HuH-7 (cell line): ENCODE results near the gene HDAC4.

ENCODE experiments used
- DNase-seq: peaks from one replicate; pipeline ENCODE4 v3.0.0; 2011; ENCODE audit warnings: low spot score

HDAC4 gene

DNA sequence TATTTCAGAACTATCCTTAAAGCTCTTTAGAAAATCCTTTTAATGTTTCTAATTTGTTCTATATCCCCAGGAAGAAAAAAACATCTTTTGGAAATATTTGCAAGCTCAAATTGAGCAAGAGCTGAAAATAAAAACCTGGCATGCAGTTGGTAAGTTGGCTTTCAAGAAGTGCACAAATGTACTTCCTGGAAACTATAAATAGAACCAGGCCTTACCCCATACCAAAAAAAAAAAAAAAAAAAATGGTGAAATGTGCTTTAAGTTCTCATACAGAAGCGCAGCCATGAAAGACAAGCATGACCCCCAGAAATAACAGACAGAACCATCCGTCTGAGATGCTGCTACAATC lies 178.5 kb downstream of the HDAC4 start:
- DNase-seq: no peak

DNA sequence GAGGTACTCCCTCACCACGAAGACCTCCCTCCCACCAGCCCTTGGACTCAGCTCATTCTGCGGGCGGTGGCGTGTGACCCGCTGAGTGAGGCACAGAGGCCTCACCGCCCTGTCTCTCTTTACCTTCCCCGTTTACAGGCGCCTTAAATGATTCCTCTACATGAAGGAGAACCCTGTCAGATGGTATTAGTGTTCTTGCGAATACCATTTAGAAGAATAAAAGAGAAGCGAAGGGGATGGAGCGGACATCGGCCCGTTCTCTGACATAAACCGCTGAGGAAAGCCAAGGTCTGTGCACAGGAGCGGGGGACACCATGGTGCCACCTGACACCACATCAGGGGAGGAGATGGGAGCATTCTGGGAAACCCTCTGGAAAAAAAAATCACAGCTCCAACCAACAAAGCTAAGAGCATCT lies 179.8 kb downstream of the HDAC4 start:
- no peak for DNase-seq

DNA sequence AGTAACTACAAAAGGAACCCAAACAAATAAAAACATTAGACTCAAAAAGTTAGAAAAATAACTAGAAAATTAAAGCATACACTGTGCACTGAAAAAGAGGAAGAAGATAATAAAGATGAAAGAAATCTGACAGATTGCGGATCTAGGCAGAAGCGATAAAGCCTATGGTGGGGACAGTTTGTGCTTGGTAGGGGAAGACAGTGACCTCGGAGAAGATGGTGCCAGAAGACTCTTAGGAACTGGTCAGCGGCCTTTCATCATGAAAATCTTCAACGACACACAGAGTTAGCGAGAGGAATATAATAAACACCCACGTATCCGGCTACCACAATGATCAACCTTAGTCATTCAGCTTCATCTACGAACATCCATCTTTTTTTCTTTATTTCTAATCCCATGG lies 180.5 kb downstream of the HDAC4 start:
- DNase-seq: no peak

DNA sequence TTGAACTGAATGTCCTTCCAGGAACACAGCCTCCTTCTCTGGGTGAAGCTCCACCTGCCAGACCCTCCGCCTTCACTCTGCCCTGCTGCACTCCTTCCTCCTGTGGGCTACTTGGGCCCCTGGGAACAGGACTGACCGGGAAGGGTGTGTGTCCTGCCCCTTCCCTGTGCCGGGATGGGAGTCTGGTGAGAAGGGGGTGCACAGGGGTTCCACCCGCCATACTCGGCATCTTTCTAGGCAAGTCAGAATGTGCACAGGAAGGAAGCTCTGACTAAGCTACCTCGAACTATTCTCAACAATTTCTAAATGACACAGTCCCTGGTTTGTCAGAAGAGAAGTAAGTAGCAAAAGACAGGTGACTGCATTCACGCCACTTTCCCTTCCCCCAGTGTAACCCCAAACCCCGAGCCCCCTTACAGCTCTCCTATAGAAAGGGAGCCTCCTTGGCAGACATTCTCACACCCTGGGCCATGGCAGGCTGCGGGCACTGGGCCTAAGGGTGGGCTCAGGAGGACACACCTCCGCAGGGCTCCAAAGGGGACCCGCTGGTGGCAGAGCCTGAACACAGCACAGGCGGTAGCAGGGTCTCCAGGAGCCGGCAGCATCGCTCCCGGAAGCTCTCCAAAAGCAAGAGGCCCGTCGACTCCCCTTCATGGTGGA lies 184.1 kb downstream of the HDAC4 start:
- DNase-seq: no peak

DNA sequence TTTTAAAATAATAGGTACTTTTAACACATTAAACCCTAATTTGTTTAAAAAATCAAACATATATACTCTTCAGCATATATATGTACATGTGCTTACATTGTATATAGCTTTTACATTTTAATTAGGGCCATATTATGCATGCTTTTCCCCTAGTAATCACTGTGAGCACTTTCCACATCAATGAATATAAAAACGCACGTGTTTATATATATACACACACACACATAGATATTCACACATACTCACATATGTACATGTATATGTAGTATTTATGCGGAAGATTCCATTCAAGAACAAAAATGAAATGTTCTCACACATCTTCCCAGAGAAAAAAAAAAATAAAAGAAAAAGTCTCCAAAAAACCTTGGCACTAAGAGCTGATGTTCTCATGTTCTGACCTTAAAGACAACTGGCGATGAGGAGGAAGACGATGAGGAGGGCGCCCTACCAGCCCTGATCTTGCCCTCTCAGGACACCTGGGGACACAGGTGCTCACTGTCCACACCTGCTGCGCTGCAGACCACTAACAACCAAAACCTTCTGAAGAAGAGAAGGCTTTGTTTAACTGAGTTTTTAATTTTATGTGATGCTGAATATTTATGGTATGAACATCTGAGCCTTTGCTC lies 184.7 kb downstream of the HDAC4 start:
- DNase-seq: no peak

DNA sequence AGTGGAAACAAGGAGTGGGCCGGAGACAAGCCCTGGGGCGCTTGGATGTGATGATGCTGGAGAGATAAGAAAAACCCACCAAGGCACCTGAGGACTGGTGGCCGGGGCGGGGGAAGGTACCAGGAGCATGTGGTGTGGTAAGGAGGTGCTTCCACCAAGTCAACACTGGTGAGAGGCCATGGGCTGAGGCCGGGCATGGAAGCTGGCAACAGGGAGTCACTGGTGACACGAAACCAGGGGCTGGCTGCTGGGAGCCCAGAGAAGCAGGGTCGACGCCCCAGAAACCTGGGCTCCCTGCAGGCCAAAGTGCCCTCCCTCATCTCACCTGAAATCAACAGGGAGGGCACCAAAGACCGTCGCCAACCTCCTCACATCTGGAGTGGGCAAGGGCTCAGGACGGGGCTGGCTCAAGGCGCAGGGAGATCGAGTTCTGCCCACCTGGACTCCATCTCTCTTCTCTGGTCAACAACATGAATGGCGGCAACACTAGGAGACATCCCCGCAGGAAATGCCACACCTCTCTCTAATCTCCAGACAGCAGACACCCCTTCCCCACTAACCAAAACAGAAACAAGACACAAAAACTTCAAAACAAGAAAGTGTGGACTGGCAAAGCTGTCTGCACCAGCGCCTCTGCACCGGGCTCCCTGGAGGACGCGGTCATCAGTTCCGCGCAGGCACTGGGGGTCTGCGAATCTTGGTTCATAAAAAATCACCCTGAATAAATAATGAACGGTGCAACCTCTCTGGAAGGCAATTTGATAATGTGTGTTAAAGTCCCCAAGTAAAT lies 185.5 kb downstream of the HDAC4 start:
- no peak for DNase-seq

DNA sequence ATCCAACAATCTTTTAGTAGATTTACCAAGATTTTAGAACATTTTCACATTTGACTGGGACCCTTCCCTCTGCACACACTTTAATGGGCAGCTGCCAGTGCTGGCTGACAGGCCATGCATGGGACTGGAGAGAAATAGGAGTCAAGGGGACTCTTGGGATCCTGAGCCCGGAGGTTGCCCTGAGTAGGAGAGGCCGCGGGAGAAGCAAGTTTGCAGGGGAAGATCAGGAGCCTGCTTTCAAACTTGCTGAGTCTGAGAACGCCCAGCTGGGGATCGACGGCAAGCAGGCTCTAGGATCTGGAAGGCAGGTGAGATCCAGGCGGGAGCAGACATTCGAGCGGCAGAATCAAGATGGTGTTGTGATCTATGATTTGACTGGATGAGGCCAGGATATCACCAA lies 186.1 kb downstream of the HDAC4 start:
- no peak for DNase-seq

DNA sequence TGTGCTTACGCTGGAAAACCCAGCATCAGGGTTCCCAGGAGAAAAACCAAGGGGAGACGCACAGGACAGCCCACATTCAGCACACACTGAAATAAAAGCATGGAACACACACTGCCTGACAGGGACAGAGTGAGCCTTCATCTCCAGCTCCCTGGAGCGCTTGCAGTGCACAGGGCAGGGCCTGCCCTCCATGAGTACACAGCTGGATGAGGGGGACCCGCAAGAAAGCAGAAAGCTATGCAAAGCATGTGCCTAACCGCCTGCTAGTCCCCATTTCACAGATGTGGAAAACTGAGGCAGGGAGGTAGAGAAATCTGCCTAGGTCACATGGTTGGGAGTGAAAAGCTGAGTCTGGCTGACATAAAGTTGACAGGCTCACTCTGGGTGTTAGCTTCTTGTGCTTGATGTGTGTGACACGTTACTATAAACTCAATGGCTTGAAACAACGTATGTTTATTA lies 187.1 kb downstream of the HDAC4 start:
- no peak for DNase-seq

DNA sequence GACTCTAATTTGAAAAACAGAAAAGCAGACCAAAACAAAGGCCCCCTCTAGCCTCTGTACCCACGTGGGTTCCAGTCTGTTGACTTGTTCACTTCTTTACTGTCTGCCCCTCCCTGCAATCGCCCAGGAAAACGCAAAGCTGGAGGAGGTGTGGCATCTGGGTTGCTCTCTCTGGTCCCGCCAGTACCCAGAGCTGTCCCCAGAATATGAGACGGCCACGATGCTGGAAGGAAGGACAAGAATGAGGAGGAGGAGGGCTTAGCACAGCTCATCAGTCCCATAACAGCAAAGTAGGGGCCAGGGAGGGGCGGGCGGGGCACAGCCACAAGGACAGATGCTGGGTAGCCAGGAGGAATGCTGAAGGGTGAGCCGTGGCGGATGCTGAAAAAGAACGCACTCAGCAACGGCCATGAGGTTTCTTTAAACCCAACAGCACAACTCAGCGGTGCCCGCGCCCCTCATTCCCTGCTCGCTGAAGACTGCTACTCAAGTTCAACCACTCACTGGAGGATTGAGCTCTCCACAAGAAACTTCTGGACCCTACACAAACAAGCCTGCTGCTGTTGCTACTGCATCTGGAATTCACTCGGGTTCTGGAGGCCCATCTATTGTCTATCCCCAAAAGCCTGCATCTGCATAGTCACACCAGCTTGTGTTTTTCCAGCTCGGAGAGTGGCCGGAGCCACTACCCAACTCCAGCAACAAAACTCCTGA lies 187.7 kb downstream of the HDAC4 start:
- DNase-seq: no peak

DNA sequence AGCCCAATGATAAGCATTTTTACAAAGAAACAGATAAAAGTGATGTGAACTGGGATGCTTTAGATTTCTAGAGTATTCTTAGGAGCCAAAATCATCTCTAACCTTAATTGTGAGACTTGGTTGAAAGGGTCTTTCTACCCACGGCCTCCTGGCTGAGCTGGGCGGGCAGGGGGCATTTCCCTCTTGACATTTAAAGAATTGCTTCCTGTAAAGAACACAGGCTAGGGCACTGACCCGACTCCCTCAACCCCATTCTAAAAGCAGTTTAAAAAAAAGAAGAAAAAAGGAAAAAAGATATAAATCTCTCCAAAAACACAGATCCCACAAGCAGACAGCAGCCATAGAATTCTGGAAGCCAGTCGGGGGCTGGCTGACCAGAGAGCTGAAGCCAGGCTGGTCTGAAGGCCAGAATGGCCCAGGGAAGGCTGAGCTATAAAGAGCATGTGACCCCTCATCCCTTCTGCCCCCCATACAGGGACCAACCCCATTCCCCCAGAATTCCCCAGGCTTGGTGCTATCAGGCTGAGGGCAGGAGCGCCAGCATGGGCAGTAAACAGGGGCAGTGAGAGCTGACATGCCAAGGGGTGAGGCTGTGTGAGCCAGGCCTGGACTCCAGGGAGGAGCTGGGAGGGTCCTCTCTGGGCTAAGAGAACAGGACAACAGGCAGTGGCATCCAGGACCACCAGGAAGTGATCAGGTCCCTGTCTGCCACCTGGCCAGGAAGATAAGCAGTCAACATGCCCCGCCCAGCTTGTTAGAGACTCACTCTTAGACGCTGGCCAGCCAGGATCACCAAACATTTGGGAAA lies 188.5 kb downstream of the HDAC4 start:
- no peak for DNase-seq

DNA sequence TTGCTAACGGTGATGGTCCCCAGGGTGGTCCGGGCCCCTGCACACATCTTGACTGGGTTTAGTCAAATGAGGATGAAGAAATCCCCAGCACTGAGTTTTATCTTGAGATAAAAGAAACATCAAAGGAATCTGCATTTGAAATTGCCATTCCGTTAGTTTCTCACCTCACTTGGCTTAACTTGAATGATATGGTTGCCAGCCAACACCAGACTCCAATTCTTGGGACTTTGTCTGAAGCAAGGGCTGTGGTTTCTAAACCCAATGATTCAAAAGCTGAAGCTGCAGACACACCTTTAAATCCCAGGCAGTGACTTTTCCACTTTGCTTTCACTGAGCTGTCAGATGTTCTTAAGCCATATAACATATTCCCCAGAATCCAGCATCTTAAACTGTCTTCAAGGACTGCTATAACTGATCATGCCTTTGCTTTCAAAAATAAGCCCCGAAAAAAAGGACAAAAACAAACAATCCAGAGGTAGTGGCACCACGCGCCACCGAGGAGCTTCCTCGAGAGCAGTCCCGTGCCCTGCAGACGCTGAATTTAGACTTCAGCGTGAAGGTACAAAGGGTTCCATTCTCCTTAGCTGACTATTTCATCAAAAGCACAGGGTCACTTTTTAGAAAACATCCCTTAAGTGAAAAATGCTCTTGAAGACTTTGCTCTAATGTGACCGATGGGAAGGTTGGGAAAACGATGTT lies 189.3 kb downstream of the HDAC4 start:
- no peak for DNase-seq

DNA sequence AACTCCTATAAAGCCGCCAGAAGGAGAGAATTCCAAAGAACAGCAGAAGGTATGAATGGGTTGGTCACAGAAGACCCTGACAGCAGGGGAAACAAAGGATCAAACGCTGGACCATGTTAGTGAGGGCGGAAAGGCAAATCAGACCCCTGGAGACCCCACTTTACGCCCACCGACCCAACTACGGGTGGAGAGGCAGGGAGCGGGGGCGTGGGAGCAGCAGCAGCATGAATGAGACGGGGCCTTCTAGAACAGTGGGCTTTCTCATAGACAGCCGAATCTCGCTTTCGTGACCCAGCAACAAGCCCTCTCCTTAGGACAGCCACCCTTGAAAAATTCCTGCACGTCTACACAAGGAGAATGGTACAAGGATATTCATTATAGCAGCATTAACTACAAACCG lies 191.0 kb downstream of the HDAC4 start:
- DNase-seq: no peak

DNA sequence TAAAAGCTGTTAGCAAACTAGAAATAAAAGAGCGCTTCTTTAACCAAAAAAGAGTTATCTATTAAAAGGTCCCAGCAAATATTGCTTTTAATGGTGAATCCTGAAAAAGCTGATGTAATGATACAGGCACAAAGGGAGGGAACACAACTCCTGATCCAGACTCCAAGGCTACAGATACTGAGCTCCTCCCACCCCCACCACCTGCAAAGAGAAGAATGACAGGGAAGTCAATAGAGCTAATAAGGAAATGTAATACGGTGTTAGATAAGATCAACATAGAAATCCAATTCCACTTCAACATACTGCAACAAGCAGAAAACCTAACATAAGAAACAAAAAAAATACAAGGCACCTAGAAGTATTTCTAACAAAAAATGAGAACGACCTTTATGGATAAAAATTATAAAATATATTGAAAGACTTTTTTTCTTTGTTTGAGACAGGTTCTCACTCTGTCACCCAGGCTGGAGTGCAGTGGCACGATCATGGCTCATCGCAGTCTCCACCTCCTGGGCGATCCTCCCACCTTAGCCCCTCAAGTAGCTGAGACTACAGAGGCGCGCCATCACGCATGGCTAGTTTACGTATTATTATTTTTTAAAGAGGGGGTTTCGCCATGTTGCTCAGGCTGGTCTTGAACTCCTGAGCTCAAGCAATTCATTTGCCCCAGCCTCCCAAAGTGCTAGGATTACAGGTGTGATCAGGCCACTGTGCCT lies 192.2 kb downstream of the HDAC4 start:
- no peak for DNase-seq

DNA sequence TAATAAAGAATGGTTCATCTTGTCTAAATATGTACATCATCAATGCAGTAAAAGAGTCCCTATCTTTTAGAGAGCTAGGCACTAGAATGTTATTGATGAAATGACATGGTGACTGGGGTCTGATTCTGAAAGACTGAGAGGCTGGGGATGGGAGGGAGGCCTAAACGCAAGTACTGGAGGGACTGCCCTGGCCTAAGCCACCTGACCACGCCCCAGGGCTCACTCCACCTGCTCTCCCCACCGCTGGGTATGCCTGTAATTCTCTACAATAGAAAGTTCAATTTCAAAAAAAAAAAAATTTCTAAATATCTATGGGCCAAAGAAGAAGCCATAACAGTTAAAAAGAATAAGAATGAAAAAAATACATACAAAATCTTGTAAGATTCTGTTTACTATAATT lies 194.0 kb downstream of the HDAC4 start:
- no peak for DNase-seq

DNA sequence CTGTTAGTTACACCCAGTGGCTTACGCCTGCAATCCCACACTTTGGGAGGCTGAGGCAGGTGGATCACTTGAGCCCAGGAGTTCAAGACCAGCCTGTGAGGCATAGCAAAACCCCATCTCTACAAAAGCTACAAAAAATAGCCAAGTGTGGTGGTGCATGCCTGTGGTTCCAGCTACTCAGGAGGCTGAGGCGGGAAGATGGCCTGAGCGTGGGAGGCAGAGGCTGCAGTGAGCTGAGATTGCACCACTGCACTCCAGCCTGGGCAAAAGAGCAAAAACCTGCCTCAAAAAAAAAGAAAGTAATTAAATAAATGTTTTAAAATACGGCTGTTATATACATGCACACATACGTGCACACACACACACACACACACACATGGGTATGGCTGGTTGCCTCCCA lies 194.8 kb downstream of the HDAC4 start:
- no peak for DNase-seq

DNA sequence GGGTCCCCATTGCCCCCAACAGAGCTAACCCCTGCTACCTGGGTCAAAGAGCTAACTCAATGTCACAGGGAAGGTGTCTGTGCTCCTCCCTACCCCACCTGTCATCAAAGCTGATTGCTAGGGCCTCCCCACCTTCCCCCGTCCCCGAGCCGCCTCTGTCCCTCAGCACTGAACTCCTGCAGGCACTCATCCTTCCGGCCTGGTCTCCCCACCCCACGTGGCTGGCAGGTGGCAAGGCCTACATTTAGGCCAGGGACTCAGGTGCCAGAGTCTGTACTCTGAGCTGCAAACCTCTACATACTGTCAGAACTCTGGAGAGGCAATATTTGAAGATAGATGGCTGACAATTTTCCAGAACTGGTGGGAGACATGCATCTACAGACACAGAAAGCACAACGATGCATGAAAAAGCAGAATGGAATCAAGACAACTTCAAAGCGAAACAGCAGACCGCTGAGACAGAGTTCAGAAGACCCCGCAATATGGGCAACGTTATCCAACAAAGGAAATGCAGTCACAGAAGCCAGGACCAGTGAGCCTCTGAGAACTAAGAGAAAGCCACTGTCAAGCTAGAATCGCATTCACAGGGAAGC lies 195.8 kb downstream of the HDAC4 start:
- DNase-seq: no peak

DNA sequence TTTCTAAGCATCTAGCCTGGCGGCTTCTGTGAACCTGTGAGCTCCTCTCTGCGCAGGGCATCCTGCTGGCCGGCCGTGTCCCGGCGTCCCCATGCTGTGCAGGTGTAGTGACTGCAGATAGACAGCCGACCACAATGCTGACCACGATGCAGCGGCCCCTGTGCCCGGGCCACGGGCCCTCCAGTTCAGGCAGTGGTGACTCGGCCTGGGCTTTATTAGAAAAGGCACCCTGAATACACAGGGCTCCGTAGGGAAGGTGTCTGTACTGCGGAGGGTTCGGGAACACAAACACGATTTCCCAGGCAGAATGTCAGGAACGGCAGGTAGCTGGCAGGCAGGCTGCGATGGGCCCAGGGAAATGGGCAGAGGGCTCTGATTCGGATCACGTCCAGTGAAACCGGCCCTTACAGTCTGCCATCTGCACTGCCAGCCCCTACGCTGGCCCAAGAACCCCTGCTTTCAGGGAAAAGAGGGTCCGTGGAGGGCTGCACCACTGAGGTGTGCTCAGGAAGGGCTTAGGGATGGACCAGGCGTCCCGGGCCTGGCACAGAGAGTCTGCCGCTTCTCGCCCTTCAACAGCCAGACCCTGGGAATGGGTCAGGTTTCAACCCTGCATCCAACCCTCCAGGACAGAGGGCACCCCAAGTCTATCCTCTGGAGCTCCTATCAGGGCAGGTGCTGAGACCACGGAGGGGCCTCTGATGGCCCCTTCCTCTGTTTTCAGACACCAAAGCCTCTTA lies 196.5 kb downstream of the HDAC4 start:
- no peak for DNase-seq

DNA sequence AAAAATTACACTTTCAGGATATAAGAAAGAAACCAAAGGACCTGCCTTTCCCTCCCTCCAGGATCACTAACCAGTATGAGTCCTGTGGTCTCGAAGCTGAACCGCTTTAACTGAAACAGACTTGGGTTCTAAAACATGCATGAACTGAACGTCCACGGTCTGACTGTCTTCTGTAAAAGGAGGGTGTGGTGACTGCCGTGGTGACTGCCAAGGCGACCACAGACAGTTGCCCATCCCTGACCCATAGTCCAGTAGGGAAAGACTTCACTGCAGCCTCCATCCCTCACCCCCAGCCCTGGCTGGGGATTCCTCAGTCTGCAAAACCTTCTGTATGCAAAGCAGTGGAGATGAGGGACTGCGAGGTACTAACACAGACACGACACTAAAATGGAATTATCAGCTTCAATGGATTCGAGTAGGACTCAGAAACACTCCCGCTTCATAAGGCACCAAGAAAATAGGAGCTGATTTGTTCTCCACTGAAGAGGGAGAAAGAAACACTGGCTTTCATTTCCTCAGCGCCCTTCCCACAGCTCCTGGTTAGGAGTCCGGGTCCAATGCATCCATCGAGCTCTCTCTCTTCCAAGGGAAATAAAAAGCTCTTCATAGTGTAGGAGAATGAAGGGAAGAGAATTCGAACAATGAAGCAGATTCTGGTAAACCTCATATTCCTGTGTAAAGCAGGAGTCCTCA lies 197.2 kb downstream of the HDAC4 start:
- no peak for DNase-seq

DNA sequence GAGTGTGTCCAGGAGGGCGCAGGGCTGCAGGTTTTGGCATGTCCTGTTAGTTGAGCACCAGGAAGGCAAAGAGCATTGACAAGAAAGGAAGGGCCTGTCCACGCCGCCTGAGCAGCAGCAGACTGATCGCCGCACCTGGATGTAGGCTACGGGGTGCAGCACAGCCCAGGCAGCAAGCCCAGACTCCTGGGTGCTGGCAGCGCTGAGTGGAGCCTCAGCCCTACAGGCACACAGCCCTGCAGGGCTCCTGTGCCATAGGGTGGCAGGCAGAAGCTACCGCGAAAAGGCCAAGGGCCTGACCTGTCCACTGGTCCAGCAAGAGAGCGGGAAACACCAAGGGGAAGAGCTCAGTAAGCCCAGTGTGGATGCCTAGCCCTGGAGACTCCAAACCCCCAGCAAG lies 198.0 kb downstream of the HDAC4 start:
- DNase-seq: no peak
